ENCODE measurements around the gene ZNF225.
"Not testable (repeated sequence)": the region's sequence is repeated elsewhere in the genome, so short reads cannot be mapped to it uniquely, and the experiment has no call there.

The ZNF225 gene

GRCh38 chr19:44164327-44164672, 51.1 kb downstream of the ZNF225 start:
- DNase-seq: no peak

GRCh38 chr19:44164673-44165512, 51.7 kb downstream of the ZNF225 start, which contains the start of gene ZNF226:
Gene ZNF226 (plus strand): TSS chr19:44165100. CDS start chr19:44170081, 4,981 bp downstream.
- peak; percentile 95 for DNase-seq

- DNase-seq: not testable (repeated sequence)
Measured at GRCh38 chr19:44170660-44171059, 57.5 kb downstream of the ZNF225 start.

GRCh38 chr19:44176590-44176989, 63.4 kb downstream of the ZNF225 start:
- no peak for DNase-seq

GRCh38 chr19:44180968-44181367, 67.8 kb downstream of the ZNF225 start:
- no peak for DNase-seq

- DNase-seq: no peak
Measured at GRCh38 chr19:44182145-44182544, 68.9 kb downstream of the ZNF225 start.
